Cardiac muscle cell (in vitro differentiated cells and primary cell): ENCODE results near the gene HDAC11. TPM values are rescaled to one million over a fixed set of nuclear protein-coding genes. Genes with fewer than 3 reads are reported as not detected.

Experiments
- DNase-seq, 2 donors: peaks; one replicate each; pipeline versions ENCODE4 v3.0.0 to v3.0.0-alpha.2; 2010 to 2017; ENCODE audit warnings: low read depth in 1 of 2, low spot score in 1 of 2
- H3K27ac ChIP-seq: fragments of 200-600 bp; sonication (generic); 2 replicates; pipeline ENCODE4 v1.5.1; 2016
- H3K27me3 ChIP-seq: fragments of 200-600 bp; sonication (generic); 2 replicates; pipeline ENCODE4 v1.6.0; 2016; ENCODE audit warnings: control low read depth
- H3K36me3 ChIP-seq: fragments of 200-600 bp; sonication (generic); 2 replicates; pipeline ENCODE4 v1.5.1; 2016; ENCODE audit warnings: control low read depth
- H3K4me1 ChIP-seq: fragments of 200-600 bp; sonication (generic); 2 replicates; pipeline ENCODE4 v1.8.1; 2017; ENCODE audit warnings: low read depth, mild to moderate bottlenecking, mixed run types
- H3K4me3 ChIP-seq: fragments of 200-600 bp; sonication (generic); 2 replicates; pipeline ENCODE4 v1.5.1; 2016; ENCODE audit warnings: mild to moderate bottlenecking
- H3K9me3 ChIP-seq: fragments of 200-600 bp; sonication (generic); 2 replicates; pipeline ENCODE4 v1.5.1; 2017; ENCODE audit warnings: low read depth, mild to moderate bottlenecking, control low read depth
- polyA plus RNA-seq: library from polyadenylated mRNA; unstranded; fragments of >200 nt; fragmentation: Nextera tagmentation; extraction: Ambion mirVana; gene quantifications from 2 replicates; pipeline ENCODE4 v1.2.1, GENCODE V29; 2016
- total RNA-seq: library from RNA; depleted of rRNA; stranded (reverse); fragments of >200 nt; gene quantifications from 2 replicates; pipeline ENCODE4 v1.2.3, GENCODE V29; 2016
- TF ChIP-seq, protein P1 (sequence below): IDR thresholded peaks from 2 replicates; pipeline ENCODE4 v1.5.1; 2012; ENCODE audit warnings: low read depth, mild to moderate bottlenecking, low read length

The HDAC11 gene
- total and polyA plus RNA-seq, 2 experiments from 2014 or later, result 27.1 to 35.7 TPM

DNA sequence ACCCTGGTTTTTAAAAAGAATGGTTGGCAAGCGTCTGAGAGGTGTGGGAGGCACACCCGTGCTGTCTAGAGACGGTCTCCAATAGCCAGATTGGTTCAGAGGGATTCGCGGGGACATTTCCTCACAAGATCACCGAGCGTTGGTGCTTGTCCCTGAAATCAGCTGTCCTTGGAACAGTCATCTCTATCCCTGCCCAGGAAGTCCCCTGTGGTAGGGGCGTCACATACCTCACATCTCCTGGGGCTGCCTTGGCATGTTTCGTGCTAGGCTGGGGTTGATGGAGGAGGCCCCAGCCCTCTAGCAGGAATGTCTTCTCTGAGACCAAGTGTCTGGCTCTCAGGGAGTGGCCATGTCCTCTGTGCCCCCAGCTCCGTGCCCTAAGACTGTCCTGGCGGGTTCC, 75.6 kb downstream of the HDAC11 start:
- Histone ChIP-seq H3K4me1 (peaks cover 14% of the 10 kb centered on the region), H3K36me3 (no peaks in the 10 kb centered on the region), H3K9me3 (no peaks in the 10 kb centered on the region), H3K27me3 (no peaks in the 10 kb centered on the region), H3K27ac (peak overlapping the region; percentile 69), H3K4me3 (no peak overlapping the region)
- TF ChIP-seq, protein P1, sequence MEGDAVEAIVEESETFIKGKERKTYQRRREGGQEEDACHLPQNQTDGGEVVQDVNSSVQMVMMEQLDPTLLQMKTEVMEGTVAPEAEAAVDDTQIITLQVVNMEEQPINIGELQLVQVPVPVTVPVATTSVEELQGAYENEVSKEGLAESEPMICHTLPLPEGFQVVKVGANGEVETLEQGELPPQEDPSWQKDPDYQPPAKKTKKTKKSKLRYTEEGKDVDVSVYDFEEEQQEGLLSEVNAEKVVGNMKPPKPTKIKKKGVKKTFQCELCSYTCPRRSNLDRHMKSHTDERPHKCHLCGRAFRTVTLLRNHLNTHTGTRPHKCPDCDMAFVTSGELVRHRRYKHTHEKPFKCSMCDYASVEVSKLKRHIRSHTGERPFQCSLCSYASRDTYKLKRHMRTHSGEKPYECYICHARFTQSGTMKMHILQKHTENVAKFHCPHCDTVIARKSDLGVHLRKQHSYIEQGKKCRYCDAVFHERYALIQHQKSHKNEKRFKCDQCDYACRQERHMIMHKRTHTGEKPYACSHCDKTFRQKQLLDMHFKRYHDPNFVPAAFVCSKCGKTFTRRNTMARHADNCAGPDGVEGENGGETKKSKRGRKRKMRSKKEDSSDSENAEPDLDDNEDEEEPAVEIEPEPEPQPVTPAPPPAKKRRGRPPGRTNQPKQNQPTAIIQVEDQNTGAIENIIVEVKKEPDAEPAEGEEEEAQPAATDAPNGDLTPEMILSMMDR, result no peak
- no peak for DNase-seq

Other genes starting within 250 kb of the HDAC11 start
- gene NUP210, start 60.0 kb upstream of the HDAC11 start, total RNA-seq, result 24.2 and 41.9 TPM in 2 replicates
- gene NUP210, start 60.0 kb upstream of the HDAC11 start, polyA plus RNA-seq, result 23.7 and 28.6 TPM in 2 replicates
- 24.9 and 42.4 TPM in 2 replicates for gene FBLN2, start 68.8 kb downstream of the HDAC11 start, total RNA-seq
- gene FBLN2, start 68.8 kb downstream of the HDAC11 start, polyA plus RNA-seq, result 19.3 and 33.5 TPM in 2 replicates